T-helper 1 cell treated with Interleukin-12 subunit alpha and Interleukin-12 subunit beta and Interleukin-4 antibody, amounts not matched to agents 30 ng/mL and 1 ng/mL, for 36 hours (primary cell): ENCODE data around the gene CRYBA2. TPM values are rescaled to one million over a fixed set of nuclear protein-coding genes. Genes with fewer than 3 reads are reported as not detected.

Experiments used
- intact Hi-C: fragments of 100-400 bp; cut with micrococcal nuclease; formaldehyde crosslinking; loops from one replicate; pipeline ENCODE4 v1.15.1; 2024
- total RNA-seq: library from RNA; stranded (reverse); gene quantifications from 2 replicates; pipeline ENCODE4 v1.2.3, GENCODE V29; 2022

The CRYBA2 gene
- total RNA-seq, 1 donor from 2014 or later: not detected

GRCh38 chr2:218959141-218959731 lies 34.0 kb downstream of the CRYBA2 start, which contains the start of gene CDK5R2:
TSS of gene CDK5R2 (plus strand) at chr2:218959666. CDS start at chr2:218959821, 155 bp downstream.
- intact Hi-C loops: loop anchor here (5.0 kb wide), 1 partner anchor 82 kb away; no protein-coding TSS in a partner anchor

DNA sequence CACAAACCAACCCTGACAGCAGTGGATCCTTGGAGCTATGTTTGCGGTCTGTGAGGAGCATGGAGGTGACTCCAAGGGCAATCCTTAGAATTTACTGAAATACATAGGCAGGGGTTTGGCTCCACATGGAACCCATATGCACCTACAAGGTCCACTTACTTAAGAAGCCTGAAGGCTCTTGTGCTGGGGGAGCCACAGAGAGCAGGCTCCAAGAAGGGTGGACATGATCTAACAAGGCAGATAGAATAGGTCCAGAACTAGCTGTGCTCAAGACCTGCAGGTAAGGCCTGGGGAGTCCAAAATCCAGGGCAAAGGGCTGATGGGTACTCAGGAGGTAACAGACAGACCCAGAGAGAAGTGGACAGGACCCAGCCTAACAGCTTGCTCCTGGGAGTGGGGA lies 34.9 kb downstream of the CRYBA2 start:
- intact Hi-C loops: loop anchor here (5.0 kb wide), 1 partner anchor 81 kb away; no protein-coding TSS in a partner anchor

DNA sequence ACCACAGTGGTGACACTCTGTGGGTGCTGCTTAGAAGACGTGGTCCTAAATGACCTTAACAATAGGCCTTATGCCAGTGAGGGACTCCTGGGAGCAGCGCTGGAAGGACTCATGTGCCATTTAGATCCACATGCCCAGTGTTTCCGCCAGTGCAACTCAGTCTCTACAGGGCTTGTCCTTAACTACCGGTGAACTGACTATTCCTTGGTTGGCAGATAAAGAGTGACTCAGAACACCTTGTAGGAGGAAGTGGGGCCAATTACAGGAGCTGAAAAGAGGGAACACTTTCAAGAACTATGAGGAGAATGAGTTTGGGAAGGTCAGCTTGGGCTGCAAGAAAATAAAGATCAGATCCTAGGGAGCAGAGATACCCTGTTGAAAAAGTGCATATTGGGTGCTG lies 35.6 kb downstream of the CRYBA2 start:
- intact Hi-C loops: loop anchor here (5.0 kb wide), 1 partner anchor 80 kb away; no protein-coding TSS in a partner anchor

DNA sequence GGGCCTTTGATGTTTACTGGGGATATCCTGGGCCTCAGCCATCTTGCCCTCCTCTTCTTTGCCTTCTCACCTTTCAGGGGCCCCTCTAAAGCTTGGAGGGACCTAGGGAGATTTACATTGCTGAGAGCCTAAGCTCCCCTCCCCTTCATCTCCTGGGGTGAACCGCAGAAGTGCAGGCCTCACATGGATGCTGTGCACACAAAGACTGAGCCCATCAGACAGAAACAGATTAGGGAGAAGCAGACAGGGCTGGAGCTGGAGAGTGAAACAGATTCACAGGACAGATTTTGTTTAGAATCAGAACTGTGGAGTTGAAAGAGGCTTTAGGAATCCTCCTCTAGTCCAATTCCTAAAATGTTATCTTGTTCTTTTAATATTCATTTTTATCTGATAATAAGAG lies 37.2 kb downstream of the CRYBA2 start:
- intact Hi-C loops: loop anchor here (5.0 kb wide), 1 partner anchor 79 kb away; no protein-coding TSS in a partner anchor

DNA sequence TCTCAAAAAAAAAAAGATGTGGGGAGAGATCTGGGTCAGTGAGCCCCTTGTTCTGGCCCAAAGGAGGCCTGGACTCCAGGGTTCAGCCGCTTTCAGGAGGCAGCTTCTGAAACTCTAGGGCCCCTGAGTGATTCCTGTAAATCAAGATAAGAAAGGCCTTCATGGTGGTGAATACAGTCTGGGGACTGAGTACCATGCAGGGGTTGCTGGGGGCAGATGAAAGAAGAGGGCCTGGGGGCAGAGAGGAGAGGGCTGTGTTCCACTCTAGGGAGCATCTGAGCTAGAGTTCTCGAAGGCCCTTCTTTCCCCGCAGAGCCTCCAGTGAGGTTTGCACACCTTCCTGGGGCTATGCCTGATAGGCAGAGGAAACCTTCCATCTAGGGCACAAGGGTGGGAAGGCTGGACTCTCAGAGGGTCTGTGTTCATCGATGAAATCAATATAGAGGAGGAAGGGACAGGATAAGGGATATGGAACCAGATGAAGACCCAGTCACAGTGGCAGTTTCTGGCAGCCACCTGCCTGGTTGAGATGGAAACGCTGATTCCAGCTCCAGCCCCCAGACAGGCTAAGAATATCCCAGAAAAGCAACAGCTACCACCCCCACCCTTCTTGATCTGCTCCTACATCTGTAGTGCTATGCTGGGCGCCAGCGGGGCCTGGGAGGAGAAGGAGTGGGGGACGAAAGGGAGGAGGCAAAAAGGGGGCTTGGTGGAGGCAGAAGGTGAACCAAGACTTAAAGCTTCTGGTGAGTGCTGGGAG lies 38.5 kb downstream of the CRYBA2 start:
- intact Hi-C loops: loop anchor here (5.0 kb wide), 1 partner anchor 77 kb away; no protein-coding TSS in a partner anchor

DNA sequence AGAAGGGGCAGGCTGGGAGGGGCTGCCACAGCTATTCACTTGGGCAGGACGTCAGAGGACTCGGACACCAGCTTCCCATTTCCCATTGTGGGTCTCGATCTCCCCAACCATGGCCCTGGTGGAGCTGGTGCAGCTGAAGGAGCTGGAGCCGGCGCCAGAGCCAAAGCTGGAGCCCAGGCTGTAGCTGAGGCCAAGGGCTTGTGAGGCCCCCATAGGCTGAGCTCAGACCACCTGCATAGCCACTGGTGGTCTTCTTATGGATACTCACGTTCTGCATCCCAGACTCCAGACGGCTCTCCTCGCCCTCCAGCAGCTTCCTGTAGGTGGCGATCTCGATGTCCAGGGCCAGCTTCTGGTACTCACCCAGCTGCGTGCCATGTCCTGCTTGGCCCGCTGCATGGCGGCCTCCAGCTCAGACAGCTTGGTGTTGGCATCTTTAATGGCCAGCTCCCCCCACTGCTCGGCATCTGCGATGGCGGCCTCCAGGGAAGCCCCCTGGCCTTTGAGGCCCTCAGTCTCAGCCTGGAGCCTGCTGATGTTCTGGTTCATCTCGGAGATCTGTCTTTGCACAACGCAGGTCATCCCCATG lies 39.8 kb downstream of the CRYBA2 start:
- intact Hi-C loops: no loop called here

DNA sequence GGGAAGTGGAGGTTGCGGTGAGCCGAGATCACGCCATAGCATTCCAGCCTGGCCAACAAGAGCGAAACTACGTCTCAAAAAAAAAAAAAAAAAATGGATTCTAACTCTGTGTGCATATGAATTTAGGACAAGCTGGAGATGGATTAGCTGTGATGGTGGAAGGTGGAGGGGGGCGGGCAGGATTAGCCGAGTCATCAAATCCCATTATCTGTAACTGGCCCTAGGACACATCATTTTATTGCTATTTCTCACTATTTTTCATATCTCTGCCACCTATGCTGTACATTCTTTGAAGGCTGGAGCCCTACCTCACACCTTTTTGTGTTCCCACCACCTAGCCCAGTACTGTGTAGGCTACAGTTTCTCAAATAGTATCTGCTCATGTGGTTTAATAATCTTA lies 41.1 kb downstream of the CRYBA2 start:
- intact Hi-C loops: no loop called here

DNA sequence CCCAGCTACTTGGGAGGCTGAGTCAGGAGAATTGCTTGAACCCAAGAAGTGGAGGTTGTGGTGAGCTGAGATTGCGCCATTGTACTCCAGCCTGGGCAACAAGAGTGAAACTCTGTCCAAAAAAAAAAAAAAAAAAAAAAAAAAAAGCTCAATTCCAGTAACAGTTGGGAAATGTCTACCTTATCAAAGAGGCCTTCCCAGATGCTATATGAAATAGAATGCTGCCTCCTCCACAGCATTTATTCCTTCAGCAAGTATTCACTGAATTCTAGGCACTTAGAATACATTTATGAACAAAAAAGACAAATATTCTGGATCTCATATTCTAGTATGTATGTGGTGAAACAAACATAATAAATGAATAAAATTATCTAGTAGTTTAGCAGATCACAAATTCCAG lies 46.6 kb downstream of the CRYBA2 start:
- intact Hi-C loops: no loop called here

DNA sequence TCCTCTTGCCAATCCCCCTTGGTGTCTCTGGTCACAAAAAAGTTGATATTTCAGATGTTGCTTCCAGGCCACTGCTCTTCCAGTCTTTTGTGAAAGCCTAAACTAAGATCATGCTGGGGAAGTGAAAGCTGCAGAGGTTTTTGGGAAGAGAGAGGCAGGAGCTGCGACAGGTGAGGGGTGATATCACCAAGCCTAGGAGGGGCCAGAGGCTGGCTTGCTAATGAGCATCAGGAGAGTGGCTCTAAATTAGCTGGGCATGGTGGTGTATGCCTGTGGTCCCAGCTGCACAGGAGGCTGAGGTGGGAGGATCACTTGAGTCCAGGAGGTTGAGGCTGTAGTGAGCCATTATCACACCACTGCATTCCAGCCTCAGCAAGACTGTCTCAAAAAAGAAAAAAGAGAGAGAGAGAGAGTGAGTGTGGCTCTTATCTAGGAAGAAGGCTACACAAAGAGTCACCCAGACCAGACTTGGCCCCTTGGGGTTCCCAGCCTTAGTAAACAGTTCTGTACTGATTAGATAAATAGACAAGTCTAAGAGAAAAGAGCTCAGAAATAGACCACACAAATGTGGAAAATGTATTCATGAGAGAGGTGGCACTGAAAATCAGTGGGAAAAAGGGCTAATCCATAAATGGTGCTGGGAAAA lies 48.3 kb downstream of the CRYBA2 start:
- intact Hi-C loops: no loop called here

Other genes starting within 250 kb of the CRYBA2 start
- gene CYP27A1, start 211.3 kb downstream of the CRYBA2 start, total RNA-seq: 0.12 and 0.17 TPM in 2 replicates
- gene PRKAG3, start 161.6 kb downstream of the CRYBA2 start, total RNA-seq: not detected in 2 replicates
- not detected in 2 replicates for gene WNT6, start 133.6 kb downstream of the CRYBA2 start, total RNA-seq
- 0.07 and 0.29 TPM in 2 replicates for gene WNT10A, start 112.6 kb downstream of the CRYBA2 start, total RNA-seq
- gene CDK5R2, start 33.8 kb downstream of the CRYBA2 start, total RNA-seq: not detected in 2 replicates
- gene FEV, start 8.2 kb downstream of the CRYBA2 start, total RNA-seq: not detected in 2 replicates
- not detected in 2 replicates for gene CFAP65, start 48.1 kb upstream of the CRYBA2 start, total RNA-seq
- gene IHH, start 67.5 kb upstream of the CRYBA2 start, total RNA-seq: 0.17 TPM in 1 of 2 replicates, not detected in the other
- 17.1 and 20.4 TPM in 2 replicates for gene NHEJ1, start 167.4 kb upstream of the CRYBA2 start, total RNA-seq
- gene SLC23A3, start 176.6 kb upstream of the CRYBA2 start, total RNA-seq: 1.8 and 2.5 TPM in 2 replicates
- gene CNPPD1, start 183.5 kb upstream of the CRYBA2 start, total RNA-seq: 82.8 and 84.3 TPM in 2 replicates
- gene RETREG2, start 184.9 kb upstream of the CRYBA2 start, total RNA-seq: 84.1 and 94.7 TPM in 2 replicates
- 44.2 and 56.1 TPM in 2 replicates for gene ZFAND2B, start 213.4 kb upstream of the CRYBA2 start, total RNA-seq
- gene ABCB6, start 225.5 kb upstream of the CRYBA2 start, total RNA-seq: 22.7 and 25.5 TPM in 2 replicates
- gene ATG9A, start 236.2 kb upstream of the CRYBA2 start, total RNA-seq: 52.7 and 63.0 TPM in 2 replicates
- gene ANKZF1, start 236.4 kb upstream of the CRYBA2 start, total RNA-seq: 91.4 and 91.9 TPM in 2 replicates